Measurements from ENCODE around the gene RNF123. TPM values are rescaled to one million over a fixed set of nuclear protein-coding genes. Genes with fewer than 3 reads are reported as not detected.

RNF123 gene
- 34.8 and 39.7 TPM in 2 replicates for total RNA-seq

DNA sequence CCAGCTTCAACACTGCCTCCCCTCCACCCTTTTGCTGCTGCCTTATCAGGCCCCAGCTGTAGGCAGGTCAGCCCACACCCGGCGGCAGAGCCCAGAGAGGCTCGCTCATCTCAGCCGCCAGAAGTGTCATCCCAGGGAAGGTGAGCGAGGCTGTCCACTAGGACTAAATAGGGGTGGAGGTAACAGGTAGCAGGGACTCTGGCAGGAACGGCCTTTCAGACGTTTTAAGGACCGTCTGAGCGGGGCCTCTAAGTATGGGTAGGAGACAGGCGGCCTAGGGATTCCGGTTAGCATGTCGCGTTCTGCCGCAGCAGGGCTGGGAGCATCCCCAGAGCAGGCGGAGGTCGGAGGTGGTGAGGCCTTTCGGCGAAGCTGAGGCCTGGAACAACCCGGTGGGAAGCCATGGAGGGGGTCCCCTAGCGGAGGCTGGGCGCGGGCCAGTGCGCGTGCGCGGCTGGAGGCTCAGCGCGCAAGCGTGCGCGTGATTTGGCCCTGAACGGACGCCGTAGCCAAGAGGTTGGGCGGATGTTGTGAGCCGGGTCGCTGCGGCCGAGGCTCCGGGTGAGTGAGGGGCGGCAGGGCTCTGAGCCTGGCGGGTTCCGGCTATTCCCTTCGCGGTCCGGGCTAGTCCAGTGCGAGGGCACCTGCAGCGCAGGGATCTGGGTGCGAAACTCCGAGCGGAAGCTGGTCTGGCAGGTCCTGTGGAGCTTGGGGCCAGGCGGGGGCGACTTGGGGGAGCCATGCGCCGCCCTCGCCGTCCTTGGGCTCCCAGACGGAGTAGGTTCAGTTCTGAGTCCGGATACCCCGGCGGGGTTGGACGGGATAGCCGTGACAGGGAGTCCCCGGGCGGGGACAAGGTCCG is at the start of gene RNF123, which contains the start of gene MST1:
Gene RNF123, plus strand, starts transcription at position 512 of the 862 bp plus-strand sequence. CDS start 1,609 bp downstream, outside the sequence.
Gene MST1, minus strand, starts transcription at position 429 of the 862 bp plus-strand sequence. CDS start 783 bp downstream, outside the sequence.

DNA sequence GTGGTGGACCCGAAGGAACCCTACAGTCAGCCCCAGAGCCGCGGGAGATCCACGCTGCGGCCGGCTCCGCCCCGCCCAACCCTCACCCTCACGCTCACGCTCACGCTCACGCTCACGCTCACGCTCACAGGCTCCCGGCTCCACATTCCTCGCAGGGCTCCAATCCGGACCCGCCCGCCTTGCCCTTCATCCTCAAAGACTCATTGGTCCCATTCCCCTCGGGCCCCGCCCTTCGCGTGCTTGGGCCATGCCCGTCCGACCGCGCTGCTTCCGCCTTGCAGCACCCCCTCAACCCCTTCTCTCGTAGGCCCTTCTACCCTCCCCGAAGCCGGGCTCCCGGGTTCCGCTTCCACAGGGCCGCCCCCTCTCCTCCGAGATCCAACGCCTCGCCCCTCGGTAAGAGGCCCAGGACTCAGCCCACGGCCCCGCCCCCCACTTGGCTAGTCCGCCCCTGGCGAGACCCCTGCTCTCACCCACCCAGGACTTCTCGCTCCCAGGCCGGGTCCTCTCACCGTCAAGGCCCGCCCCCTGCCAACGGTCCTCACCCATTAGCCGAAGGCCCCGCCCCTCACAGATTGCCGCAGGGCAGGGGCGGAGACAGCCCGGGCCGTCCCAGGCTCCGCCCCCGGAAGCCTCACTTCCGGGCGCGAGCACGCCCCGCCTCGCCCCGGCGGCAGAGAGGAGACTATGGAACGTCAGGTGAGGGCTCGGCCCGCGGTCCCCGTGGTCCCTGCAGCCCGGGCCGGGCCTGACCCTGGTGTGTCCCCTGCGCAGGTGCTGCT is 15.5 kb upstream of the RNF123 start, which contains the start of gene APEH:
Gene APEH, plus strand, starts transcription at position 637 of the 782 bp plus-strand sequence. Its CDS starts 51 bp downstream, at position 688.

DNA sequence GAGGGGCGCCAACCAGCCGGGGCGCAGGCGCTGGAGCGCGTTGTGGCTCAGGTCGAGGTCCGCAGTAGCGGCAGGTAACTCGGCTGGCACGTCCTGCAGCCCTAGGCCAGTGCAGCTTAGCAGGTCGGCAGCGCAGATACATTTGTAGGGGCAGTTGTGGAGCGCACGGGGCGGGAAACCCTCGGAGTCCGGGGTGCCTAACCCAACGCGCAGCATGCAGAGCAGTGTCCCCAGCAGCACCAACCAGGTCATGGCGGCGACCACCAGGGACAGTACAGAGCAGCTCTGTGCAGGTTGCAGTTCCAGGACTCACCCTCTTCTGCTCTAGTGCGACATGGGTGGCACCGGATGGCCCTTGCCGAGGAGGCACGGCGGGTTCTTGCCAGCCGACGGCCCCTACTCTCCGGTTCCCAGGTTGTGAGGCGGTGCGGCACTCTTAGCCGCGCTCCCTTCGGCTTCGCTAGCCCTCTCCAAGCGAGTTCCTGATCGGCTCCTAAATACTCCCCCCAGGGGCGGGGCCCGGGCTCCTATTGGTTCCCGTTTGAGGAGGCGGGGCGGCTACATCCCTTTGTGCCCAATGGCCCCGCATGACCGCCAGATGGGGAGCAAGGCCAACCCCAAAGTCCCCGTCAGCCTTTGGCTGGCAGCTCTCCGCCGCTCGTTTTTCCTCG is 30.0 kb downstream of the RNF123 start, which contains the start of gene AMIGO3:
Gene AMIGO3, minus strand, starts transcription at position 471 of the 671 bp plus-strand sequence. Its CDS starts 219 bp downstream, at position 252.

DNA sequence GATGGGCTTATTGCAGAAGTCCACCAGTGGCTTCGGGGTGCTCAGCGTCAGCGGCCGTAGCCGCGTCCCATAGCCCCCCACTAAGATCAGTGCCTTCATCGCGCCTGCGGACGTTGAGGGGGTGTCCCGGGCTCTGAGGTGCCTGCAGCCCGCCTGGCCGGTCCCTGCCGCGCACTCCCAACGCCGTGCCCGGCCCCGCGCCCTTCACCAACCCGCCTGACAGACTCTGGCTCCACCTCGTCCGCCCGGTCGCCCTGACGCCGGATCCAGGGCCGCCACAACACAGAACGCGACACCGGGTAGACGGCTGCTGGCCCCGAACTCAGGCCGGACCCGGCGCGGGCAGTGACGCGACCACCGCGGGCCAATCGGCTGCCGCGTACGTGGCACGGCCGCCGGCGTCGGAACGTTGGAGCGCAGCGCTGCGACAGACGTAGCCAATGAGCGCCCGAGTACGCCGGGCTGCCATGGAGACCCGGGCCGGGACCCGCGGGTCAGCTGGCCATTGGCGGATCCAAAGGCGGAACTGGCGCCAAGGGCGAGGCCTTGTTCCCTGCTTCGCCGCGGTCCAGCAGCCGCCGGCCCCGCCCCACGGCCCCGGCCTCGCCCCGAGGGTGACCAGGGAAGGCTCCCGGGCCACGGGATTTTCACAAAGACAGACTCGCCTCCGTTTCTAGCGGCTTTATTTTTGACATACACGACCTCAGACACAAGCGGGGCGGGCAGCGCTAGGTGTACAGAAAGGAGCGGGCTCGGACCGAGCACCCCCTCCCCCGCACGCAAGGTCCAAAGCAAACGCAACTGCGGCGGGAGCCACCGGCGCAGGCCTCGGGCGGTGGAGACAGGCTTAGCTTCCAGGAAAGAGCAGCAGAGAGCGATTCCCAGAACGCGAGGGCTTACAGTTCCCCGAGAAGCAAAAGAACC is 34.5 kb downstream of the RNF123 start, which contains the start of gene GMPPB:
Gene GMPPB, minus strand, starts transcription at position 324 of the 924 bp plus-strand sequence. Its CDS starts 225 bp downstream, at position 99.

Small RNAs within 50 kb of the gene (small RNA-seq; reads per million reads assigned to genes)
- gene AMIGO3 (ENCODE audit: low replicate concordance): not detected
- not detected for gene COX6CP14 (ENCODE audit: low replicate concordance)

Other genes starting within 250 kb of the RNF123 start
- 62.4 and 126 TPM in 2 replicates for gene DAG1, start 219.3 kb upstream of the RNF123 start, total RNA-seq
- gene BSN, start 135.1 kb upstream of the RNF123 start, total RNA-seq: 0.14 and 0.22 TPM in 2 replicates
- 102 and 155 TPM in 2 replicates for gene APEH, start 15.2 kb upstream of the RNF123 start, total RNA-seq
- gene MST1, start 83 bp upstream of the RNF123 start, total RNA-seq: 5.7 and 5.9 TPM in 2 replicates
- gene AMIGO3, start 30.1 kb downstream of the RNF123 start, total RNA-seq: 2.1 and 2.4 TPM in 2 replicates
- gene GMPPB, start 34.4 kb downstream of the RNF123 start, total RNA-seq: 63.6 and 132 TPM in 2 replicates
- gene IP6K1, start 97.0 kb downstream of the RNF123 start, total RNA-seq: 50.3 and 52.1 TPM in 2 replicates
- gene CDHR4, start 110.3 kb downstream of the RNF123 start, total RNA-seq: not detected in 2 replicates
- gene INKA1, start 113.7 kb downstream of the RNF123 start, total RNA-seq: 4.4 and 4.6 TPM in 2 replicates
- gene UBA7, start 124.4 kb downstream of the RNF123 start, total RNA-seq: 27.9 and 44.2 TPM in 2 replicates
- gene TRAIP, start 167.0 kb downstream of the RNF123 start, total RNA-seq: 0.66 and 8.2 TPM in 2 replicates
- gene CAMKV, start 180.3 kb downstream of the RNF123 start, total RNA-seq: not detected in 2 replicates
- gene MST1R, start 214.3 kb downstream of the RNF123 start, total RNA-seq: 0.43 and 1.3 TPM in 2 replicates
- 7.7 and 20.5 TPM in 2 replicates for gene MON1A, start 240.3 kb downstream of the RNF123 start, total RNA-seq